NCI-H146 treated with DMSO at 0.1 percent for 48 hours (cell line): ENCODE results near the gene WWOX.
"Not testable (repeated sequence)": the region's sequence is repeated elsewhere in the genome, so short reads cannot be mapped to it uniquely, and the experiment has no call there.

Experiments used
- DNase-seq: peaks from one replicate; lab custom pipeline; 2025; ENCODE audit not compliant: unreplicated experiment; lab: John Stamatoyannopoulos, UW

Gene WWOX

GRCh38 chr16:79036541-79036940 lies 937.1 kb downstream of the WWOX start:
- DNase-seq = no peak

DNA sequence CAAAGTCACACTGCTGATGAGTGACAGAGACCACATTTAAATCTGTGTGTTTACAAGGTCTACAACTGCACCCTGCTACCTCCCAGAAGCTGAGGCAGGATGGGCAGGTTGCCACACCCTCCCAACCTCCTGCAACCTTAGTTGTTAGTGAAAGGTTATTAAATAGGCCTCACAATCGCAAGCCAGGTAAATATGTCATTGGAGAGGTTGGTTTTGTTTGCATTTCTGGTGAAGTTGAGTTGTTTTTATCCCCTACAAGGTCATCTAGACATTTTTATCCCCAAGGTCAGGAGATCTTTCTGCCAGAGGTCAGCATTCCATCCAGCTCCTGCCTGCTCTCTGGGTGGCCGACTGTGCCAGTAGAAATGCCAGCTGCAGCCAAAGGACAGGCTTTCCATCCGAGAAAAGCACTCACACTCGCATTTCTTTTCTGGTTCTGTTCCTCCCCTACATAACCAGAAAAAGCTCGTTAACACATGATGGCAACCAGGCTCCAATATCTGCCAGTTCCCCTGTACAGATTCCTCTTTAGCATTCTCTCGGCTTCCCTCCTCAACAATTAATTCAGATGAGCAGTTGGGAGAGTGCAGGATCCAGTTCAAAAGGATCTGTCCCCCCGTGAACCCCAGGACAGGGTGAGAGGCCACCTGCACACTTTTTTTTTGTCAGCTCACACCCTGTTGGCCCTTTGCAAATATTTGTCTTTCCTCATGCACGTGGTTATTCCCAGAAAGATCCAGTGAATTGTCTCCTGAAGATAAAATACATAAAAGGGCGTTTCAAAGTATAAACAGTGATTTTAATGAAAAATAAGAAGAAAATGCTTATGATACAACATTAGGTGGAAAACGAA lies 938.3 kb downstream of the WWOX start:
- peak; percentile 47 for DNase-seq

- DNase-seq = no peak
These were observed 941.8 kb downstream of the WWOX start for GRCh38 chr16:79041206-79041605.

DNA sequence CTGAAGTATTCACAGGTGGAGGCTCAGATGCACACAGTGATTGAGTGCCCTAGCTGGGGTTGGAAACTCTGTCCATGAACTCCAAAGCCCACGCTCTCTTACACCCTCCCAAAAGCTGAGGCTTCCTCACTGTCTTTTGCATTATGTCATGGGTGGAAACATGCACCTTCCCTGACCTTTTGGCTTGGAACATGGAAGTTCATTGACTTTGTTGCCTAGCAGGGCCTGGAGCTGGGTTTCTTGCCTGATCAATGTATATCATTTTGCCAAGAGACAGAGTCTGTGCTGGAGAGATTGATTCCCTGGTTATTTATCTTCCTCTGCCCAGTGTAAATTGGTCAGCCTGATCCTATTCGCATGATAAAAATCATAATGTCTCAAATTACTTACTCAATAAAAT lies 942.7 kb downstream of the WWOX start:
- DNase-seq = no peak

DNA sequence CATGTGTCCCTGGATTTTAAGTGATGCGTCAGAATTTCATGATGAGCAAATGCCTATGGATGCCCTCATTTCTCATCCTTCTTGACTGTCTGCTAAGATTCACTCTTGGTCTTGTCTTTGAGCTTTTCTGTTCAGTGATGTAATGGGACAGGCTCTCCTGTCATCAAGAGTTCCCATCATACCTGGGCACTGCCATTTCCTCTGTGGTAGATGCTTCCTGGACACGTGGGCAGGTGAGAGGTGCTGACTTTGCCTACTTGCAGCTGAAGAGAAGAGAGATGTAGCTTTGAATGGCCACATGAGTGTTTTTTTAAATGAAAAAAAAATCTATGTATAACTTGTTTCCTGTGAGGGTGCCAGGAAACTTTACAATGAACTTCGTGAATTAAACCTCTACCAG lies 943.4 kb downstream of the WWOX start:
- no peak for DNase-seq

- no peak for DNase-seq
These were observed 945.7 kb downstream of the WWOX start for GRCh38 chr16:79045191-79045590.

DNA sequence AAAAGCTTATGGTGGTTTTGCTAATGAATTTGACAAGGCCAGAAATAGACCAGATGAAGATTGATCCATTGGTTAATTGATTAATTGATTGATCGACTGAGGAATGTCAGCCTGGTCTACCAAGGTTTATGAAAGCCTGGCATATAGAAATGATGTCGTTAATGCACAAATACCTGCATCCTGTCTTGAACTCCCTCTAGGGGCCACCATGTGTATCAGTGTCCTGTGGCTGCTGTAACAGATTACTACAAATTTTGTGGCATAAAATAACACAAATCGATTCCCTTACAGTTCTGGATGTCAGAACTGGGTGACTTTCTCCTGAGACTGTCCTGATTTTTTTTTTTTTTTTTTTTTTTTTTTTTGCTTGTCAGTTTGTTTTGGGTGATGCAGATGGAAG lies 947.9 kb downstream of the WWOX start:
- peak; percentile 24 for DNase-seq

- no peak for DNase-seq
These were observed 949.6 kb downstream of the WWOX start for GRCh38 chr16:79049040-79049439.

DNA sequence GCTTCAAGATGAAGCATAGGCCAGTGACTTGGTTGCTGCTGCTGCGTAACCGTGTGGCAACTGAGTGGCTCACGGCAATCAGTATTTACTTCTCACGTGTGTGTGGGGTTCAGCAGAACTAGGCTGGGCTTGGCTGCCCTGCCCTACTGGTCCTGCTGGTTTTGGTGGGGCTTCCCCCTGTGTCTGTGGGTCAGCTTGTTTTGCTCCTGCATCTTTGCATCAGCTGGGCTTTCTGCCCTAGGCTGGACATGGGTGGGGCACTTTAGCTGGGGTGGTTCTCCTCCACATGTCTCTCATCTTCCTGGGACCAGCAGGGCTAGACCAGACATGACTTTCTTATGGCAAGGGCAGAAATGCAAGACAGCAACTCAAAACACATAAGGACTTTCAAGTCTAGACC lies 950.6 kb downstream of the WWOX start:
- no peak for DNase-seq

DNA sequence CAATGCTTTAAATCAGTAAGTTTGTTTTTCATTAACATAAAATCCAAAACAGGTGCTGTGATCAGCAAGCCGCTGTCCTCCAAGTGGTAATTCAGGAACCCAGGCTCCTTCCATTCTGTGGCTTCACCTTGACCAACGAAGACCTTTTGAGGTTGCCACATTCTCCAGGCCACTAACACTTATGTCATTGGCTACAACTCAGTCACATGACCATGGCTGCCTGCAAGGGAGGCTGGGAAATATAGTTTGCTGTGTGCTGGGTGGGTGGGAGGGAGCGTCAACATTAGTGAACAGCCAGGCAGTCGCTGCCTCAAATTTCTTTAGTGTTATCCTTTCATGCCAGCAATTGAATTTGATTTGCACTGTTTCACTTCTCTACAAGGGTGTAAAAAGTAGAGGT lies 951.9 kb downstream of the WWOX start:
- DNase-seq = no peak

DNA sequence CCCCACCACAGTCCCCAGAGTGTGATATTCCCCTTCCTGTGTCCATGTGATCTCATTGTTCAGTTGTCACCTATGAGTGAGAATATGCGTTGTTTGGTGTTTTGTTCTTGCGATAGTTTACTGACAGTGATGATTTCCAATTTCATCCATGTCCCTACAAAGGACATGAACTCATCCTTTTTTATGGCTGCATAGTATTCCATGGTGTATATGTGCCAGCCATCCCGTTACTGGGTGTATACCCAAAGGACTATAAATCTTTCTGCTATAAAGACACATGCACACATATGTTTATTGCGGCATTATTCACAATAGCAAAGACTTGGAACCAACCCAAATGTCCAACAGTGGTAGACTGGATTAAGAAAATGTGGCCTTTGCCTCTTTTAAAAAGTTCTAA lies 952.7 kb downstream of the WWOX start:
- DNase-seq = not testable (repeated sequence)

- DNase-seq = no peak
These were observed 954.1 kb downstream of the WWOX start for GRCh38 chr16:79053577-79053976.

GRCh38 chr16:79054211-79054984 lies 954.9 kb downstream of the WWOX start:
- DNase-seq = no peak

- no peak for DNase-seq
These were observed 956.0 kb downstream of the WWOX start for GRCh38 chr16:79055251-79055970.

- DNase-seq = no peak
These were observed 961.7 kb downstream of the WWOX start for GRCh38 chr16:79061181-79061580.

- peak; percentile 44 for DNase-seq
These were observed 962.9 kb downstream of the WWOX start for GRCh38 chr16:79062336-79062735.

DNA sequence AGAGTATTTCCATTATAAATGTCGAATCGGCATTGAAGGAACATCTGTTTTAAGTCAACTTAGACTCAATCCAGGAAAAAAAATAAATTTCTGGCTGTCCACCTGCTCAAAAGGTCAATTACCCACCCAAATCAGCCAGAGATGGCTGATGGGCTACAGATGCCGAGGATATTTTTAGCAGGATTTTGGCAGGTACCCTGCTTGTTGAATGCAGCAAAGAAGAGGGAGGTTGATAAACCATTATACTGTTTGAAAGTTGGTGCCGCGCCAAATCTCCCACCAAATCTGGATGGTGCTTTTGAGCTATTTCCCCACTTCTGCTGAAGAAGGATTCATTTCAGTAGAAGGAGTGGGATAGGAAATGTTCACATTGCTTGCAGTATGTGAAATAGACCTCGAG lies 963.4 kb downstream of the WWOX start:
- DNase-seq = no peak

DNA sequence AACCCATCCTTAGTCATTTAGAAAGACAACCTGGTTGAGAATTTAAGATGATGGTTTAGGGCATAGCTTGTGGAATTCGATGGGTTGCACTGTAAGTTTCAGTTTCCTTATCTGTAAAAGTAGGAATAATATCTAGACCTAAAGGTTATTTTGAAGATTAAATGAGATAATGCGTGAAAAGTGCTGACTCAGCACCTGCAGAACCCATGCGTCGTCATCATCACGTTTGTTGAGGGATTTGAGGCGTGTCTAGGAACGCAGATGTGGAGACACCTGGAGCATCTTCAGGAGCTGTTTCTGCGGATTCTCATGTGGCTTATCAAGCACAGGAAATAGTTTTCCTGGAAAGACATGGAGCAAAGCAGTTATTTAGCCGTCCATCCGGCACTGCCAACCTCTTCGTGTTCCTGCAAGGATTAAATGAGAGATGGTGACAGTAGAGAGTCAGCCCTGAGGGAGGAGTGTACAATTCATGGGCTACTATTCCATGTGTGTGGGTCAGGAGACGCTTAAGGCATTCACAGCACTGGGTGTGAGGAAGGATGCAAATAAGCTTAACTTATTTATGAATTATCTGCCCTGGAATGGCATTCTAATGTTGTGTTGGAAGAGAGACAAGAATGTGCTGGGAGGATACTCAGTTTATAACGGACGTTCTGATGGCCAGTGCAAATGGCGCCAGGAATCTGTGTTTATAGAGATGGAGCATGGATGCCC lies 965.0 kb downstream of the WWOX start:
- no peak for DNase-seq

GRCh38 chr16:79066561-79066960 lies 967.1 kb downstream of the WWOX start:
- no peak for DNase-seq

- DNase-seq = no peak
These were observed 968.1 kb downstream of the WWOX start for GRCh38 chr16:79067600-79067999.

DNA sequence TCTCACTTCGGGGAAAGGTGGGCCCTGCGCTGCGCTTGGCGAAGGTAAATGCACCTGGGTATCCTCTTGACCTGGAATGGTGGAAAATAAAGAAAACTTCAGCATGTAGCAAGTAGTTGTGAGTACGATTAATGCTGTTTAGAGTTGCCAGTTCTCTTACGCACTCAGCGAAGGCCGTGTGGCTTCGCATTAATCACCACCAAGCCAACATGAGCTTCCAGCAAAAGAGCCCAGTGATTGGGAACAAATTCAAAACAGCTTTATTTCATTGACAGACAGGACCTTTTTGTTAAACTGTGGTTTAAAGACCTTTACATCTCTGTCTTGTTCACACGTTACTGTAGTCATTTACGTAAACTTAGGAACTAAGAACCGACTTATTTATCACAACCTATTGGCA lies 969.7 kb downstream of the WWOX start:
- DNase-seq = no peak
